Prostate gland (tissue), 2 donors: ENCODE results near the gene GPBP1L1.

Experiments used
- CTCF ChIP-seq, 4 experiments: fragments of 200-600 bp in 2 of 4; fragments of 450-650 bp in 2 of 4; sonication (generic) in 2 of 4; IDR thresholded peaks; 1 replicate in 3 of 4; 2 replicates in 1 of 4; pipeline ENCODE4 v1.5.1; 2016 to 2019; ENCODE audit warnings: antibody characterized with exemption in 4 of 4, mild to moderate bottlenecking in 2 of 4, moderate library complexity in 2 of 4
- POLR2A ChIP-seq: fragments of 450-650 bp; IDR thresholded peaks from one replicate; pipeline ENCODE4 v1.6.1; 2016; ENCODE audit warnings: antibody characterized with exemption, mild to moderate bottlenecking

DNA sequence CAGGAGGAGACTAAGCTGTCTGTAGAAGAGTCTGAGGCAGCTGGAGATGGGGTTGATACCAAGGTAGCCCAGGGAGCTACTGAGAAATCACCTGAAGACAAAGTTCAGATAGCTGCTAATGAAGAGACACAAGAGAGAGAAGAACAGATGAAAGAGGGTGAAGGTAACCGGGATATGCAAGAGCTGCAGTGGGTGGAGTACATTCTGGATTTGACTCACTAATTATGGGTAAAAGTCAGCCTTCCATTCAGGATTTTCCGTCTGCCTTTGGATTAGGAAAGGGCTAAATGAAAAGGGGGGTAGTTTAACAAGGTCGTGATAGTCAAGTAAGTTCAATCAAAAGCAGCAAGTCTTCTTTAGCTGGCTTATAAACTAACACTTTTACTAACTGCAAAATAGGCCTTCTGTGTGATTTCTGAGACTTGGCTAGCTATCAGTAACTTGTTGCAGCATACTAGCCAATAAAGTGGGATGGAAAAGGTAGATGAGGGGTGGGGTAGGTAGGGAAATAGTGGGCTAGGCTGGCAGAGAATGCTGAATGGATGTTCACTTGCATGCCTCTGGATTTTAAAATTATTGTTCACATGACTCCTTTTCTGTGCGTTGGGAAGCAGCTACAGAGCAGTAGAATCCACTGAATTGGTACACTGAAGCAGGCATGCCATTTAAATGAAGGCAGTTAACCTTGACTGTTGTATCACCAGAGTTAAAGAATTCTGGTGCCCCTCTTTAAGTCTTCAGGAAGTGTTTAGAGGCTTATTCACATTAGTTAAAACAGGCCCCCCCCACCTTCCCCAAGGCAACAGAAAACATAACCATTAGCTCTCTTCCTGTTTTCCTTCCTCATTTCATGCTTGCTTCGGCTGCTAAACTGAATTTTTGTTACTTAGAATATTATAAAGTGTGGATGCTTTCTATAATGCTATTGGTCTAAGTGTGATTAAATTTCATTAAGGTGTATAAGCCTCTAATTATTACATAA lies 77.9 kb downstream of the GPBP1L1 start:
- no peak for TF ChIP-seq CTCF (IDR thresholded peaks at IDR 0.05)
- TF ChIP-seq POLR2A = no peak
